Kidney (tissue), 14 donors: Measurements from ENCODE around the gene TIAM2. TPM values are rescaled to one million over a fixed set of nuclear protein-coding genes. Genes with fewer than 3 reads are reported as not detected.

ENCODE experiments used
- DNase-seq, 5 donors: peaks; one replicate each; pipeline ENCODE4 v3.0.0-alpha.2; 2013 to 2020
- FAIRE-seq: peaks from 2 replicates; lab custom pipeline; 2012; peaks lifted over from hg19 to GRCh38; lab: Jason Lieb, UNC
- H3K27ac ChIP-seq, 2 donors: one replicate each; pipeline ENCODE4 v1.7.0; 2013; ENCODE audit warnings: low read depth in 2 of 2, low read length in 2 of 2, inconsistent platforms in 1 of 2
- H3K27me3 ChIP-seq: one replicate; pipeline ENCODE4 v1.7.1; 2013; ENCODE audit warnings: low read length, inconsistent platforms; ENCODE audit not compliant: control insufficient read depth, insufficient read depth
- H3K36me3 ChIP-seq, 3 donors: one replicate each; pipeline versions ENCODE4 v1.7.0 to v1.7.1; 2013; ENCODE audit warnings: low read length in 3 of 3, control low read depth in 1 of 3, inconsistent platforms in 1 of 3; ENCODE audit not compliant: insufficient read depth in 3 of 3, control insufficient read depth in 2 of 3
- H3K4me1 ChIP-seq, 3 donors: one replicate each; pipeline versions ENCODE4 v1.7.0 to v1.7.1; 2013; ENCODE audit warnings: low read length in 3 of 3, inconsistent platforms in 1 of 3, low read depth in 1 of 3; ENCODE audit not compliant: control insufficient read depth in 2 of 3, insufficient read depth in 2 of 3
- H3K4me3 ChIP-seq, 3 donors: one replicate each; pipeline versions ENCODE4 v1.7.0 to v1.8.1; 2013; ENCODE audit warnings: low read length in 3 of 3, control low read depth in 1 of 3, inconsistent platforms in 1 of 3
- H3K9ac ChIP-seq, 3 donors: one replicate each; pipeline versions ENCODE4 v1.7.0 to v1.7.1; 2013; ENCODE audit warnings: low read length in 3 of 3, control low read depth in 1 of 3, inconsistent platforms in 1 of 3
- H3K9me3 ChIP-seq, 3 donors: one replicate each; pipeline versions ENCODE4 v1.7.0 to v1.7.1; 2013; ENCODE audit warnings: low read length in 3 of 3, control low read depth in 1 of 3, inconsistent platforms in 1 of 3; ENCODE audit not compliant: control insufficient read depth in 2 of 3, insufficient read depth in 1 of 3
- intact Hi-C: fragments of 100-400 bp; cut with DNase I; formaldehyde crosslinking; loops from one replicate; pipeline ENCODE4 v1.11.1; 2022
- polyA plus RNA-seq: library from polyadenylated mRNA; stranded (reverse); fragments of 350-450 nt; fragmentation: Illumina TruSeq; extraction: RNeasy Lipid Tissue Mini Kit (QIAGEN cat#74804); gene quantifications from one replicate; pipeline ENCODE4 v1.2.3, GENCODE V29; 2014; ENCODE audit warnings: low read depth, low replicate concordance; ENCODE audit not compliant: insufficient read depth
- total RNA-seq: library from RNA; stranded (reverse); fragmentation: NEBNext Ultra II Directional; extraction: Animal tissue kit (Norgen Biotek cat#: 25700); gene quantifications from one replicate; pipeline ENCODE4 v1.2.1, GENCODE V29; 2021
- TF ChIP-seq, protein P1 (sequence below): IDR thresholded peaks from 3 replicates; pipeline ENCODE4 v1.5.1; 2012; ENCODE audit warnings: mild to moderate bottlenecking, moderate library complexity, borderline replicate concordance; ENCODE audit not compliant: insufficient read depth; ENCODE audit errors: extremely low read depth
- donor health status: control.
- donor health status: control.
- donor health status: control.
- donor health status: control.
- donor health status: control.
- donor health status: DM: yes; HTN: yes; CAD: no.
- donor health status: Normal renal cell carcinoma (clear cell type).

The TIAM2 gene
- total and polyA plus RNA-seq, 2 donors from 2014 or later: 6.8 to 7.6 TPM

DNA sequence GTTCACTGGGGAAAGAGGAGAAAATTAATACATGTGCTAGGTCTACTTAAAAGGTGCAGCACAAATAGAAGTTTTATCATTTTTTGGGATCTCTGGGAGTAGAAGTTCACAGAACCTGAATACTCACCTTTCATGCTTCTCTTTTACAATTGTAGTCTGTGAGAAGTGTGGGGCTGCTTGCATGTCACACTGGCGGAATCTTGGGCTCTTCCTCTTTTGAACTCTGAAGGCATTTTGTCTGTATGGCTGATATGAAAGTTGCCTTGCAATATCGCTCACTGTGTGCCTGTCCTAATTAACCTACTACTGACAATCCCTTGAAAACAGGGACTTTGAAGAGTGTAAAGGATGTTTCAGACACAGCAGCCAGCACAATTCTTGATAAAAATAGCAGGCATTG is 202.8 kb downstream of the TIAM2 start:
- intact Hi-C loops: no loop called here
- Histone ChIP-seq H3K4me3 (no peak overlapping the region), H3K36me3 (no peaks in the 10 kb centered on the region), H3K27ac (no peak overlapping the region), H3K4me1 (peaks cover 0 to 5% (median 0%) of the 10 kb centered on the region in 3 donors), H3K9me3 (no peaks in the 10 kb centered on the region), H3K27me3 (no peaks in the 10 kb centered on the region), H3K9ac (no peak overlapping the region)
- TF ChIP-seq, protein P1, sequence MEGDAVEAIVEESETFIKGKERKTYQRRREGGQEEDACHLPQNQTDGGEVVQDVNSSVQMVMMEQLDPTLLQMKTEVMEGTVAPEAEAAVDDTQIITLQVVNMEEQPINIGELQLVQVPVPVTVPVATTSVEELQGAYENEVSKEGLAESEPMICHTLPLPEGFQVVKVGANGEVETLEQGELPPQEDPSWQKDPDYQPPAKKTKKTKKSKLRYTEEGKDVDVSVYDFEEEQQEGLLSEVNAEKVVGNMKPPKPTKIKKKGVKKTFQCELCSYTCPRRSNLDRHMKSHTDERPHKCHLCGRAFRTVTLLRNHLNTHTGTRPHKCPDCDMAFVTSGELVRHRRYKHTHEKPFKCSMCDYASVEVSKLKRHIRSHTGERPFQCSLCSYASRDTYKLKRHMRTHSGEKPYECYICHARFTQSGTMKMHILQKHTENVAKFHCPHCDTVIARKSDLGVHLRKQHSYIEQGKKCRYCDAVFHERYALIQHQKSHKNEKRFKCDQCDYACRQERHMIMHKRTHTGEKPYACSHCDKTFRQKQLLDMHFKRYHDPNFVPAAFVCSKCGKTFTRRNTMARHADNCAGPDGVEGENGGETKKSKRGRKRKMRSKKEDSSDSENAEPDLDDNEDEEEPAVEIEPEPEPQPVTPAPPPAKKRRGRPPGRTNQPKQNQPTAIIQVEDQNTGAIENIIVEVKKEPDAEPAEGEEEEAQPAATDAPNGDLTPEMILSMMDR: no peak
- FAIRE-seq: no peak
- DNase-seq: no peak

DNA sequence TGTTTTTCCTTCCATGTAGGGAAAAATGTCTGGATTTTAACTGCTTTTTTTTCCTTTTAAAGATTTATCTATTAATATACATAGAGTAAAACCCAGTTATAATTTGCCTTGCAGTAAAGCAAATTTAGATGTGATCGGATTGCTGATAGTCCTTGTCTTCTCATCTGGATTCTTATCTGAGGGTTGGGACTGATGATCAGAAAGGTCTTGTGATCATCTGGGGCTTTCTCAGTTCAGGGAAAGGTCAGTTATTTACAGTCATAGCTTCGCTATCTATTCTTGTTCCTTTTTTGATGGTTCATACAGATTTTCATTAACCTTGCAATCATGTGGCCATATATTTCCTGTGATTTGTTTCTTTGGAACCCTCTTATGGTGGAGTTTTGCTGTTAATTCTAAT is 204.9 kb downstream of the TIAM2 start:
- Histone ChIP-seq H3K9ac (no peak overlapping the region), H3K36me3 (no peaks in the 10 kb centered on the region)

GRCh38 chr6:155201461-155202226 is 206.5 kb downstream of the TIAM2 start:
- no peak for FAIRE-seq
- intact Hi-C loops: no loop called here
- H3K27me3 ChIP-seq: no peaks in the 10 kb centered on the region
- no peaks in the 10 kb centered on the region for H3K9me3 ChIP-seq
- no peaks in the 10 kb centered on the region for H3K36me3 ChIP-seq
- no peak overlapping the region for H3K4me3 ChIP-seq
- H3K27ac ChIP-seq: no peak overlapping the region
- TF ChIP-seq, protein P1: no peak
- H3K9ac ChIP-seq: no peak overlapping the region
- peaks cover 0 to 5% (median 0%) of the 10 kb centered on the region in 3 donors for H3K4me1 ChIP-seq
- DNase-seq: peak in 2 of 5 donors; percentile 56 to 72

More for the DNA sequence above, 204.9 kb downstream of the TIAM2 start:
- no peak overlapping the region for H3K4me3 ChIP-seq
- no peaks in the 10 kb centered on the region for H3K9me3 ChIP-seq
- no peak for DNase-seq
- H3K4me1 ChIP-seq: peaks cover 0 to 5% (median 0%) of the 10 kb centered on the region in 3 donors
- no peak for FAIRE-seq
- TF ChIP-seq, protein P1: no peak
- no peak overlapping the region for H3K27ac ChIP-seq
- H3K27me3 ChIP-seq: no peaks in the 10 kb centered on the region
- intact Hi-C loops: no loop called here
